H9 (cell line): ENCODE data around the gene MED25. TPM values are rescaled to one million over a fixed set of nuclear protein-coding genes. Genes with fewer than 3 reads are reported as not detected.

Experiments used
- DNase-seq: peaks from one replicate; pipeline ENCODE4 v3.0.0-alpha.2; 2017
- H2AFZ ChIP-seq: one replicate; pipeline ENCODE4 v1.6.1; 2013; ENCODE audit warnings: mild to moderate bottlenecking, low read length, control low read depth, moderate library complexity
- H2AK5ac ChIP-seq: 2 replicates; pipeline ENCODE4 v1.6.1; 2013; ENCODE audit warnings: low read length, control low read depth, mixed read lengths; ENCODE audit not compliant: insufficient read length
- H2BK120ac ChIP-seq: one replicate; pipeline ENCODE4 v1.6.1; 2013; ENCODE audit warnings: low read depth, mild to moderate bottlenecking, low read length, control low read depth, inconsistent platforms; ENCODE audit not compliant: poor library complexity, severe bottlenecking
- H2BK12ac ChIP-seq: 2 replicates; pipeline ENCODE4 v1.6.1; 2013; ENCODE audit warnings: low read length, control low read depth, mixed read lengths, low read depth; ENCODE audit not compliant: insufficient read length
- H2BK15ac ChIP-seq: 2 replicates; pipeline ENCODE4 v1.6.1; 2013; ENCODE audit warnings: low read depth, low read length, control low read depth
- H2BK20ac ChIP-seq: one replicate; pipeline ENCODE4 v1.6.1; 2013; ENCODE audit warnings: low read depth, mild to moderate bottlenecking, low read length, control low read depth, inconsistent platforms; ENCODE audit not compliant: poor library complexity, severe bottlenecking
- H2BK5ac ChIP-seq: 2 replicates; pipeline ENCODE4 v1.6.1; 2013; ENCODE audit warnings: low read length, control low read depth, mixed read lengths; ENCODE audit not compliant: insufficient read length
- H3K14ac ChIP-seq: 2 replicates; pipeline ENCODE4 v1.6.1; 2013; ENCODE audit warnings: low read length, control low read depth; ENCODE audit not compliant: insufficient read depth
- H3K18ac ChIP-seq: 2 replicates; pipeline ENCODE4 v1.6.1; 2013; ENCODE audit warnings: low read depth, mild to moderate bottlenecking, mixed read lengths, low read length, control low read depth; ENCODE audit not compliant: insufficient read length
- H3K23ac ChIP-seq: 2 replicates; pipeline ENCODE4 v1.6.1; 2013; ENCODE audit warnings: low read length, control low read depth, mixed read lengths, low read depth; ENCODE audit not compliant: insufficient read length
- H3K23me2 ChIP-seq: 2 replicates; pipeline ENCODE4 v1.6.1; 2013; ENCODE audit warnings: low read depth, mild to moderate bottlenecking, mixed read lengths, low read length, control low read depth; ENCODE audit not compliant: insufficient read length, poor library complexity, severe bottlenecking
- H3K27ac ChIP-seq: 2 replicates; pipeline ENCODE4 v1.5.1; 2013; ENCODE audit warnings: low read length, control low read depth, mixed read lengths, low read depth; ENCODE audit not compliant: insufficient read length
- H3K27me3 ChIP-seq: 2 replicates; pipeline ENCODE4 v1.6.1; 2013; ENCODE audit warnings: low read length, control low read depth, inconsistent platforms; ENCODE audit not compliant: insufficient read depth
- H3K4ac ChIP-seq: 2 replicates; pipeline ENCODE4 v1.6.1; 2013; ENCODE audit warnings: low read depth, mild to moderate bottlenecking, control low read depth, inconsistent platforms, low read length, moderate library complexity
- H3K4me1 ChIP-seq: 2 replicates; pipeline ENCODE4 v1.6.1; 2013; ENCODE audit warnings: low read length, control low read depth, inconsistent platforms; ENCODE audit not compliant: insufficient read depth
- H3K4me2 ChIP-seq: 2 replicates; pipeline ENCODE4 v1.6.1; 2013; ENCODE audit warnings: low read length, control low read depth, mixed read lengths; ENCODE audit not compliant: insufficient read length, insufficient read depth
- H3K56ac ChIP-seq: 2 replicates; pipeline ENCODE4 v1.6.1; 2013; ENCODE audit warnings: low read depth, mild to moderate bottlenecking, mixed read lengths, low read length, control low read depth; ENCODE audit not compliant: insufficient read length
- H3K79me1 ChIP-seq: 2 replicates; pipeline ENCODE4 v1.6.1; 2013; ENCODE audit warnings: low read depth, mild to moderate bottlenecking, moderate library complexity, low read length, control low read depth, inconsistent platforms; ENCODE audit not compliant: insufficient read depth, poor library complexity, severe bottlenecking
- H3K79me2 ChIP-seq: 2 replicates; pipeline ENCODE4 v1.6.1; 2013; ENCODE audit warnings: low read length, control low read depth, inconsistent platforms; ENCODE audit not compliant: insufficient read depth
- H3K9ac ChIP-seq: 2 replicates; pipeline ENCODE4 v1.6.1; 2013; ENCODE audit warnings: low read length, control low read depth, mixed read lengths; ENCODE audit not compliant: insufficient read length; ENCODE audit errors: extremely low read depth
- H3K9me3 ChIP-seq: one replicate; pipeline ENCODE4 v1.6.1; 2013; ENCODE audit warnings: low read depth, low read length, inconsistent platforms; ENCODE audit not compliant: control insufficient read depth
- H3T11ph ChIP-seq: one replicate; pipeline ENCODE4 v1.6.1; 2013; ENCODE audit warnings: mild to moderate bottlenecking, low read length, control low read depth, inconsistent platforms
- H4K20me1 ChIP-seq: one replicate; pipeline ENCODE4 v1.6.1; 2013; ENCODE audit not compliant: control insufficient read depth, insufficient read length, insufficient read depth
- H4K5ac ChIP-seq: 2 replicates; pipeline ENCODE4 v1.6.1; 2013; ENCODE audit warnings: low read depth, mild to moderate bottlenecking, mixed read lengths, low read length, control low read depth; ENCODE audit not compliant: insufficient read length
- H4K8ac ChIP-seq: replicated peaks from 2 replicates; pipeline ENCODE4 v1.6.1; 2013; ENCODE audit warnings: low read length, control low read depth, mixed read lengths, low read depth; ENCODE audit not compliant: insufficient read length
- H4K91ac ChIP-seq: 2 replicates; pipeline ENCODE4 v1.6.1; 2013; ENCODE audit warnings: low read depth, mild to moderate bottlenecking, moderate library complexity, mixed read lengths, low read length, control low read depth; ENCODE audit not compliant: insufficient read length
- H3K27ac Mint-ChIP-seq, 3 experiments: 2 replicates in 2 of 3; 3 replicates in 1 of 3; pipeline ENCODE4 v1.8.0; 2020 to 2021; ENCODE audit warnings: mixed read lengths in 3 of 3, mild to moderate bottlenecking in 1 of 3, moderate library complexity in 1 of 3
- H3K27me3 Mint-ChIP-seq: 2 replicates; pipeline ENCODE4 v1.8.0; 2021; ENCODE audit warnings: low read depth, mild to moderate bottlenecking, moderate library complexity, mixed read lengths
- H3K36me3 Mint-ChIP-seq, 3 experiments: 2 replicates in 2 of 3; 3 replicates in 1 of 3; pipeline ENCODE4 v1.8.0; 2020 to 2021; ENCODE audit warnings: low read depth in 3 of 3, mixed read lengths in 3 of 3; ENCODE audit not compliant: insufficient read depth in 1 of 3
- H3K4me1 Mint-ChIP-seq, 2 experiments: 2 replicates each; pipeline ENCODE4 v1.8.0; 2020; ENCODE audit warnings: mixed read lengths in 2 of 2
- H3K4me3 Mint-ChIP-seq, 2 experiments: 2 replicates in 1 of 2; 3 replicates in 1 of 2; pipeline ENCODE4 v1.8.0; 2020 to 2021; ENCODE audit warnings: mild to moderate bottlenecking in 2 of 2, mixed read lengths in 2 of 2, moderate library complexity in 1 of 2
- H3K9me3 Mint-ChIP-seq, 2 experiments: 2 replicates in 1 of 2; 3 replicates in 1 of 2; pipeline ENCODE4 v1.8.0; 2020; ENCODE audit warnings: mild to moderate bottlenecking in 2 of 2, mixed read lengths in 2 of 2, moderate library complexity in 1 of 2
- CTCF ChIP-seq: fragments of 200-600 bp; sonication (generic); conservative IDR thresholded peaks from 3 replicates; pipeline ENCODE4 v1.8.0; 2021; ENCODE audit warnings: antibody characterized with exemption, mild to moderate bottlenecking
- WGBS: extraction: QIAGEN DNeasy Blood & Tissue Kit; methylation state at CpG from one replicate; pipeline ENCODE4 v1.1.7; 2013; ENCODE audit warnings: missing lambda C conversion rate, low lambda C conversion rate, mixed read lengths; ENCODE audit not compliant: insufficient read length; ENCODE audit errors: extremely low coverage; 5-methylcytosine and 5-hydroxymethylcytosine counted together
- total RNA-seq: library from RNA; stranded (reverse); gene quantifications from 2 replicates; pipeline ENCODE4 v1.2.1, GENCODE V29; 2021

The MED25 gene
- total RNA-seq, 1 experiment from 2014 or later: 77.5 TPM

DNA sequence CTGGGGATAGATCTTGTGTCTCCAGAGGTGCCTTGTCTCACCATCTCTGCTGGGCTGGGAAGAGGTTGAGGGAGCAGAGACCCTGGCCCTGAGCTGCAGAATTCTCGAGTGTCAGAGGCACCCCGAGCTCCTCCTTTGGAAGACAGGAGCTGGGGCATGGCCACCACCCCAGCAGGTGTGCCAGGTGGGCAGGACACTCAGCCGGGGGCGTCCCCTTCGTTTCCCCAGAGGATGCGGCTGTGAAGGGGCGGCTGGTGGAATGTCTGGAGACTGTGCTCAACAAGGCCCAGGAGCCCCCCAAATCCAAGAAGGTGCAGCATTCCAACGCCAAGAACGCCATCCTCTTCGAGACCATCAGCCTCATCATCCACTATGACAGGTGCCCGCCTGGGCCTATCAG, 19.5 kb upstream of the MED25 start:
- no peak overlapping the region for H2AFZ ChIP-seq
- no CpG with 5 or more reads among the region's 11 CpGs for WGBS
- no peak overlapping the region for H3K56ac ChIP-seq
- no peak overlapping the region for H3K4me2 ChIP-seq
- no peak overlapping the region for H3K27ac ChIP-seq
- H3K4me1 Mint-ChIP-seq: peaks cover 5 to 22% of the 10 kb centered on the region in 2 experiments
- no peak overlapping the region for H3K23ac ChIP-seq
- no peak overlapping the region for H3K18ac ChIP-seq
- H2BK5ac ChIP-seq: no peak overlapping the region
- no peaks in the 10 kb centered on the region for H3K9me3 ChIP-seq
- peaks cover 31 to 68% (median 54%) of the 10 kb centered on the region in 3 experiments; a peak in 6 of 7 replicates for H3K36me3 Mint-ChIP-seq
- H3K27me3 ChIP-seq: no peaks in the 10 kb centered on the region
- no peak overlapping the region for H2BK15ac ChIP-seq
- H3K27ac Mint-ChIP-seq: no peak overlapping the region
- no peak overlapping the region for H3K14ac ChIP-seq
- no peaks in the 10 kb centered on the region for H3K23me2 ChIP-seq
- H2AK5ac ChIP-seq: no peak overlapping the region
- H3K27me3 Mint-ChIP-seq: no peaks in the 10 kb centered on the region
- no peak overlapping the region for H3K4ac ChIP-seq
- H3K9ac ChIP-seq: no peak overlapping the region
- no peaks in the 10 kb centered on the region for H3K79me1 ChIP-seq
- H3K9me3 Mint-ChIP-seq: no peaks in the 10 kb centered on the region; a peak in 1 of 5 replicates
- H4K91ac ChIP-seq: no peak overlapping the region
- no peak overlapping the region for H2BK120ac ChIP-seq
- H3K79me2 ChIP-seq: no peaks in the 10 kb centered on the region
- no peak overlapping the region for H3T11ph ChIP-seq
- H2BK12ac ChIP-seq: no peak overlapping the region
- H4K20me1 ChIP-seq: peaks cover 2% of the 10 kb centered on the region
- no peak overlapping the region for H4K8ac ChIP-seq
- no peaks in the 10 kb centered on the region for H3K4me1 ChIP-seq
- DNase-seq: no peak
- H2BK20ac ChIP-seq: no peak overlapping the region
- no peak for TF ChIP-seq CTCF
- no peak overlapping the region for H3K4me3 Mint-ChIP-seq
- H4K5ac ChIP-seq: no peak overlapping the region
